NCI-H1092 treated with DMSO at 0.1 percent for 48 hours (cell line): ENCODE measurements around the gene FSTL4.
A peak's percentile ranks its signal among the peaks of the same experiment; 100 is the strongest.

ENCODE experiments used
- DNase-seq: peaks from one replicate; lab custom pipeline; 2025; lab: John Stamatoyannopoulos, UW

FSTL4 gene

GRCh38 chr5:133475986-133476385 is 136.4 kb downstream of the FSTL4 start:
- DNase-seq: no peak

GRCh38 chr5:133474851-133475590 is 137.3 kb downstream of the FSTL4 start:
- DNase-seq: no peak

DNA sequence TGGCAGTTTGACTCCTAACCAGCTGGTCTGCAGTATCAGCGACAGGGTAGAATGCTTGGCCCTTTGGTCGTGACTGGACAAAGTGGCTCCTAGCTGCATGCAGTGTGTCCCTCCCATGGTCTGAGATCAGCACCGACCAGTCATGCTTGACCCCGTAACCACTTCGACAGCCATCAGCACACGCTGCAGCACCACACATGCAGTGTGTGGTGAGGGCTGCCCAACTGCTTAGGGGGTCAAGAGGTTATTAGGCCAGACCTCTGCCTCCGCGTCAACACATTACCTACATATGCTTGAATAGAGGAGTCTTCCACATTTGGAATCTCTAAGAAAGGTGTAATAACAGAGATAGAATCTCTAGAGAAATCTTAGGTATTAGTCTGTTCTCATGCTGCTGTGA is 139.1 kb downstream of the FSTL4 start:
- no peak for DNase-seq

DNA sequence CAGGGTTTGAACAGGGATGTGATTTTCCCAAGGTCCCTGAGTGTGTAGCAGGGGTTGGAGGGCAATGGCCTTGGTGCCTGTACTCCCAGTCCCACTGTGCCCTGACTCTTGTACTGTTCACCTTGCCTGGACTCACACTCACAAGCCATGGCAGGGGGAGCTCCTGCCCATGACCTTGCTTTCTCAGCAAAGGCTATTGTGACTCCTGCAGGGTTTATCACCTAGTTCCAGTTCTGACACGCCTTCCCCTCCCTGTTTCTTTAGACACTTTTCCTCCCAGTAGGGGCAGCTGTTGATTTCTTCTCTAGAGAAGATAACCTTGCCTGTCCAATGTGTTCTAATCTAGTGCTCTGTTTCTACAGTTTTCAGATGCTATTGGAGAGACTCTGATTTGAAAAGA is 139.5 kb downstream of the FSTL4 start:
- DNase-seq: no peak

DNA sequence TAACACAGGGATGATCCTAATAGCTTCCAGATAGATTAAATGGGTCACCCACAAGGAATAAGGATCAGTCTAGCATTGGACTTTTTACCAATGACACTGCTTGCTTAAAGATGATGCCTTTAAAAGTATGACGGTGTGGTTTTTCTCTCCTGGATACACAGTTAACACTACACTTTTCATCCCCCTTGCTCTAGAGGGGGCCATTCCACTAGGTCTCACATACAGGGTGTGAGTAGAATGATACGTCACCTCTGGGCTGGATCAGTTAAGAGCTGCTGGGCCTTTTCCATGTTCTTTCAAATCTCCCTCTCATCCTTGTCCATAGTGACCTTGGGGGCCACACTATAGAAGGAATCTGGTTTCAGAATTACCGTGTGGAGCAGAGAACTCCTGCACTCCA is 140.6 kb downstream of the FSTL4 start:
- no peak for DNase-seq

- no peak for DNase-seq
These were observed 141.5 kb downstream of the FSTL4 start for GRCh38 chr5:133470841-133471240.

GRCh38 chr5:133469846-133470245 is 142.5 kb downstream of the FSTL4 start:
- DNase-seq: no peak

GRCh38 chr5:133469252-133469651 is 143.1 kb downstream of the FSTL4 start:
- DNase-seq: no peak

DNA sequence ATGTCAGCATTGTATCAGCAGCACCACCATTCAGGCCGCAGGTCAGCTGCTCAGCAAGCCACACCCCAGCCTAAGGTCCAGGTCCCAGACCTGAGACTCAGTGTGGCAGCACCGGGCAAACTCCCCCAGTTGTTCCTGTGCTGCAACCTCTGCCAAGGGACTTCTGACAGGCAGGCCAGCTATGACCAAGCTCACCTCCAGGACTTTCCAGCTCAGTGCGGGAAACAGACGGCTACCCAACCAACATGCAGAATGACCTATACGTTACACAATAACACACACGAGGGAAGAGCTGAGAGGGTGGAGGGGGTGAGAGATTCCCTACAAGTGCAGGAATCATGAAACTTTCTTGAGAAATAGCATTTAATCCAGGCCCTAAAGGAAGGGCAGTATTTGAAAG is 143.7 kb downstream of the FSTL4 start:
- no peak for DNase-seq

DNA sequence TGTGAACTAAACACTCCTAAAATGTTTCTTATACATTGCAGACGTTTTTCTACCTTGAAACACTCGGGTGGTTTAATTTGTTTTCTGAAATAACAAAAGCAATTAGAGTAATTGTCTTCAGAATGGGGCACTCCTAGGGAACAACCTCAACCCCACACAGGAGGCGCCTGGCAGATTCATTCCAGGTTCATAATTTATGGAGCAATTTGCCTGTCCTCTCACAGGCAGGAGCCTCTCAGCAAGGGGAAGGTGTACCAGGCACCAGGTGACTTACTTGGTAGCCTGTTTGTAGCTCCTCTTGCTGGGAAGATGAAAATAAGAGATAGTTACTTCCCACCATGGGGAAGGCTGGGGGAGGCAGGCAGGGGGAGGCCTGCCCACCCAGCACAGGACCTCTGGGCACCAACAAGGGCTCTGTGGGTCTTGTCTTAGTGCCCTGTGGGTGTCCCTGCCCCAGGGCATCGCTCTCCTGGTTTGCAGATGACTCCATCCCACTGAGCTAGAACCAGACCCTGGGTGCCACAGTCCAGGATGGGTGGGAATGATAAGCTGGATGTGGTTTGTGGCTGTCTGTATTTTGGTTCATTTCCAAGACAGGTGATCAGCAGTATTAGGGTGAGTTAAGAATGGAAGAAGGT is 144.4 kb downstream of the FSTL4 start:
- DNase-seq: no peak

DNA sequence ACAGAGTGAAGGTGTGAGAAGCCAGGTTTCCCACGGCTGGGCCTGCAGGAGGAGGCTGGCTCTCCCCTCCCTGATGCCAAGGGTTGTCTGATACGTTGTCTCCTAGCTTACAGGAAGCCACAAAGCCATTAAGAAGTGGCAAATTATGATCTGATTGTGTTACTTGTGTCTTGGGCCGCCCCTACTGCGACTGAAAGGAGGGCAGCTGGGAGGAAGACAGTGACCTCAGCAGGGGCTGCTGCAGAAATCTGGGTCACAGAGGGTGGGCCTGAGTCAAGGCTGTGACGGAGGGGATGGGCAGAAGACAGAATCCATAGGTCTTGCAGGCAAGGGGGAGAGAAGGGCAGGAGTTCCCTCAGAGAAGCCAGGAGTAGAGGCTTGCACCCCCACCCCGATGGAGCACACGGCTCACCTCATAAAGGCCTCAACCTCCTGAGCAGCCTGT is 145.0 kb downstream of the FSTL4 start:
- DNase-seq: no peak

GRCh38 chr5:133466556-133467334 is 145.6 kb downstream of the FSTL4 start:
- no peak for DNase-seq

GRCh38 chr5:133464013-133464412 is 148.3 kb downstream of the FSTL4 start:
- no peak for DNase-seq

DNA sequence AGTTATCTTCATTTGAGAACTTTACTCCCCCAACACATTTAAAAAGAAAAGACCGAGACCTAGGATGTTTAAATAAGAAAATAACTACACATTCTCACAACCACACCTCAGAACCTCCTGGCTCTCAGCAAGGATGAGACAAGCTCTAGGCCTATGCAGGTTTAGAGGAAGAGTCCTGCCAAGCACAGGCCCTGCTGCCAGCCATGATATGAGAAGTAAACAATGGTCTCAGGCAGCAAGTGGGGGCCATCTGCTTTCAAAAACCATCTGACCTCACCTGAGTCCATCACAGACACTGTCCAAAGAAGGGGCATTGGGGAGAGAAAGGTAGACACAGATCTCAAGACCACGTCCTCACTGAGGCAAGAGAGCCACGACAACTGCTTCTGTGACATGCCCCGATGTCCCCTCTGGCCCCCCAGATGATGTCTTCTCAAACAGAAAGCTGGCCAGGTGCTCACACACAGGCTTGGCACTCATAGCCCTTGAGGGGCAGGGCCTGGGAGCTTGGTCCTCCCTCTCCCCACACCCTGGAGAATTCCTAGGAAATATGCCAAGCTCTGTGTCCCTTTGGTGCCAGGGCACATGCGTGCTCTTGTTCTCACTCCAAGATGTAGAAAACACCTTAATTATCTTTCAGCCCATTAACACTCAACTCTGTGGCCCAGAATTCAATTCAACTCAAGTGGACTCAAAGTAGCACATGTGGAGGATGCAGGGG is 150.4 kb downstream of the FSTL4 start:
- peak; percentile 42 for DNase-seq

- DNase-seq: no peak
These were observed 152.1 kb downstream of the FSTL4 start for GRCh38 chr5:133460172-133460758.

- no peak for DNase-seq
These were observed 152.7 kb downstream of the FSTL4 start for GRCh38 chr5:133459474-133460160.

GRCh38 chr5:133458435-133458834 is 153.9 kb downstream of the FSTL4 start:
- no peak for DNase-seq

DNA sequence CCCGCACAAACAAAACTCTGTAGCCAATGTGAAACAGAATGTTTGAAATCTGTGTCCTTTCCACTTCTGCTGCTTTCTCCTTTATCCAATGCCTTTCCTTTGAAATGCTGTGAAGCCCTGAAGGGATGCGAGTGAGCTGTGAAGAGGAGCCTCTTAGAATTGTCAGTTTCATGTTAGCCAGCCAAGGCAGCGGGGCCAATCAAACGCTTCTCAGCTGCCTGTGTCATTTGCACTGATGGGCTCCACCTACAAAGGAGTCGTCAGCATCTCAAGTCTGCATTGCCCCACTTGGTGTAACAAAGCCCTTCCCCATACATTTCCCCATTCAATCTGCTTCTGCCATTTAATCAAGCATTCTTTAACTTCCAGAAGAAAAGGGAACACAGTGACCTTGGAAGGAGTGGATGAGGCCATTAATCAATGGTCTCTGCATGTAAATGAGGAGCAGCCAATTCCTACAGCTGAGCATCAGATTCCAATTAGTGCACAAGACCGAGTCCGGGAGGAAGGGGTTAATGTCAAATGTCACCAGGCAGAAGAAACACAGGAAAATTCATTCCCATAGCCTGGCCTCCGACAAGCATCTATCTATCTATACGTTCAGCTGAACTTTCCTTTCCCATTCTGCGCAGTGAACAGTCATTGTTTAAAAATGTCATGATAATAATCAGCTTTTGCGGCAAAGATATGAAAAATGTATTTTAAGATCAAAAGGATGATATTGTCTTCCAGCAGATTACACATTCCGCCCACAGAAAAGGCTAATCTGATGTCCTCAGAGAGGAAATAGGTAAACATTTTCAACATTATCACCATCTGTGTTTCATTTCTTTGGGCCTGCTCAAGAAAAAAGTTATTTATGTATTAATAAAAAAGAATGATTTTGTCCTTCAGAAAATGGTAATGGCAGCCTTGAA is 154.6 kb downstream of the FSTL4 start:
- no peak for DNase-seq

DNA sequence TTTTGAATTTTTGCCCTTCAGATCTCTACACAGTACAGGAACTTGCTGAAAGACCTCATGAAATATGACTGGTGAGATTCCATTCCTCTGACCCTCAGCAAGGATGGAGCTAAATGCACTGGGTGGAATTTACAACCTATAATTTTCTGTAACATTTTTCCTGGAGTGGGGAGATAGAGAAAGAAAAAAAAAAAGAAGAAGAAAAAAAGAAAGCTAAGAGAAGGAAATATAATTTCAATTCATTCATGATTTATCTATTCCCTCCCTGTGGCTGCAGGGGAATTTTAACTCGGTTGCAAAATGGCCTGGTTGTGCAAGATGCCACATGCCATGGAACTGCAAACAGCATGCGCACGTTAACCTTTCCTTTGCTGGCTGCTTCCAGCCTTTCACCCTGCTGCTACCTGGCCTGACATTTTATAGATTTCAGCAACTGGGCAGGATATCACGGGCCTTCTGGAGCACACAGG is 155.4 kb downstream of the FSTL4 start:
- no peak for DNase-seq

DNA sequence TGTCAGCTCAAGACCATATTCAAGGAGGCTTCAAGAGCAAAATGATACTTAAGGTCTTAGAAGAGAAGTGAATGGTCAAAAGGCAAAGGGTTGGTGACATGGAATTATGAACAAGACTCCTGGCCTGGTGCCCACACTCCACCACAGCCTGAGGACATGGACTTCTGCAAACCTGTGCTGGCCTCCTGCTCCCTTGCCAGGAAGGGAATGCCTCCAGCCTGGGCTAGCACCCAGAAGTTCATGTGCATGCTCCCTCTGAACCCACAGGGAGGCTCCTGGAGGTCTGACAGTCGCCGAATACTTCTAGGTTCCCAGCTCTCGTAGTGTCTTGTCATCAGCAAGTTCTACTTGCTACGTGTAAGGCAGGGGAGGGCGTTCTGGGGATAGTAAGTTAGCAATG is 156.7 kb downstream of the FSTL4 start:
- DNase-seq: no peak
